Tibial nerve (tissue), 3 donors: ENCODE data around the gene CNST.

Experiments used
- CTCF ChIP-seq, 5 experiments: fragments of 200-600 bp in 3 of 5; fragments of 450-650 bp in 2 of 5; sonication (generic) in 3 of 5; IDR thresholded peaks; one replicate each; pipeline ENCODE4 v1.5.1; 2016 to 2019; ENCODE audit warnings: antibody characterized with exemption in 5 of 5, mild to moderate bottlenecking in 3 of 5, moderate library complexity in 2 of 5
- POLR2A ChIP-seq, 2 donors: fragments of 450-650 bp; IDR thresholded peaks; one replicate each; pipeline ENCODE4 v1.6.1; 2017; ENCODE audit warnings: antibody characterized with exemption in 2 of 2, mild to moderate bottlenecking in 2 of 2, moderate library complexity in 2 of 2

- TF ChIP-seq CTCF (IDR thresholded peaks at IDR 0.05) (no peak), POLR2A (IDR thresholded peaks at IDR 0.05) (no peak)
These were observed 51.5 kb downstream of the CNST start for GRCh38 chr1:246617768-246618167.
